GM12878 (cell line): ENCODE data around the gene PSMB9. TPM values are rescaled to one million over a fixed set of nuclear protein-coding genes. Genes with fewer than 3 reads are reported as not detected.

Experiments
- ATAC-seq: fragments of 200-7000 bp; cut with Tn5 transposase; 3 replicates; pipeline ENCODE4 v1.9.1; 2020; ENCODE audit warnings: mild to moderate bottlenecking, moderate library complexity
- BruUV-seq: library from RNA; stranded (reverse); fragments of 400-500 nt; replicated peaks from 2 replicates; lab custom pipeline; 2021; lab: Mats Ljungman, UMichigan
- CTCF ChIA-PET: fragments of 300-600 bp; sonication (Branson Sonifier 250); formaldehyde crosslinking; extraction: SDS; loops from one replicate; lab custom pipeline; 2021; ENCODE audit warnings: inconsistent platforms; lab: Yijun Ruan, JAX
- POLR2A ChIA-PET: fragments of 350-600 bp; formaldehyde crosslinking; extraction: SDS; loops from one replicate; lab custom pipeline; 2021; ENCODE audit warnings: inconsistent platforms; lab: Charles Lee
- RAD21 ChIA-PET: fragments of 300-600 bp; sonication (Branson Sonifier 250); formaldehyde crosslinking; loops from one replicate; lab custom pipeline; 2023; ENCODE audit warnings: antibody characterized with exemption; ENCODE audit not compliant: unreplicated experiment; lab: Charles Lee
- SMC1A ChIA-PET: fragments of 300-600 bp; sonication (Branson Sonifier 250); formaldehyde crosslinking; loops from one replicate; lab custom pipeline; 2023; ENCODE audit not compliant: unreplicated experiment, uncharacterized antibody; lab: Charles Lee
- DNase-seq: peaks from one replicate; pipeline ENCODE4 v3.0.0-alpha.2; 2011; ENCODE audit warnings: low read depth, low spot score
- FAIRE-seq: peaks from 3 replicates; lab custom pipeline; 2011; peaks lifted over from hg19 to GRCh38; lab: Jason Lieb, UNC
- H2AFZ ChIP-seq: 2 replicates; pipeline ENCODE4 v1.6.0; 2011; ENCODE audit warnings: low read depth, low read length, control low read depth; ENCODE audit not compliant: control insufficient read depth
- H3K27ac ChIP-seq: 2 replicates; pipeline ENCODE4 v1.5.1; 2011; ENCODE audit warnings: control low read depth; ENCODE audit not compliant: control insufficient read depth, insufficient read depth
- H3K27me3 ChIP-seq, 2 experiments: replicated peaks in 1 of 2; 2 replicates each; pipeline versions ENCODE4 v1.6.0 to v1.6.1; 2011; ENCODE audit warnings: low read length in 1 of 2; ENCODE audit not compliant: control insufficient read depth in 2 of 2, insufficient read depth in 2 of 2
- H3K36me3 ChIP-seq, 2 experiments: 2 replicates each; pipeline ENCODE4 v1.5.1; 2011; ENCODE audit warnings: low read length in 1 of 2; ENCODE audit not compliant: control insufficient read depth in 2 of 2, insufficient read depth in 2 of 2
- H3K4me1 ChIP-seq: 2 replicates; pipeline ENCODE4 v1.6.1; 2011; ENCODE audit warnings: mild to moderate bottlenecking, low read length, moderate library complexity, mixed read lengths; ENCODE audit not compliant: control insufficient read depth, insufficient read depth
- H3K4me2 ChIP-seq: 2 replicates; pipeline ENCODE4 v1.6.0; 2011; ENCODE audit warnings: control low read depth; ENCODE audit not compliant: control insufficient read depth, insufficient read depth
- H3K4me3 ChIP-seq: fragments of 200-600 bp; sonication (generic); 2 replicates; pipeline ENCODE4 v1.5.1; 2016
- H3K79me2 ChIP-seq: 2 replicates; pipeline ENCODE4 v1.6.0; 2011; ENCODE audit warnings: low read length; ENCODE audit not compliant: control insufficient read depth, insufficient read depth
- H3K9ac ChIP-seq: 2 replicates; pipeline ENCODE4 v1.8.0; 2011; ENCODE audit warnings: low read length, control low read depth, mixed read lengths; ENCODE audit not compliant: control insufficient read depth, insufficient read depth
- H3K9me3 ChIP-seq: replicated peaks from 3 replicates; pipeline ENCODE4 v1.5.1; 2011; ENCODE audit warnings: mild to moderate bottlenecking, low read length; ENCODE audit not compliant: control insufficient read depth, insufficient read depth
- H4K20me1 ChIP-seq: 2 replicates; pipeline ENCODE4 v1.6.0; 2011; ENCODE audit not compliant: control insufficient read depth, insufficient read depth
- FOS ChIP-seq: IDR thresholded peaks from 3 replicates; pipeline ENCODE4 v1.6.1; 2011; ENCODE audit warnings: borderline replicate concordance; ENCODE audit not compliant: insufficient read length; ENCODE audit errors: extremely low read depth
- MLLT1 ChIP-seq: fragments of 450-650 bp; IDR thresholded peaks from 2 replicates; pipeline ENCODE4 v1.6.1; 2016; ENCODE audit warnings: mild to moderate bottlenecking
- POLR2A ChIP-seq: IDR thresholded peaks from 2 replicates; pipeline ENCODE4 v1.6.1; 2011; ENCODE audit warnings: low read depth, mild to moderate bottlenecking, low read length
- WGBS: methylation state at CpG from one replicate; pipeline ENCODE4 v1.1.6; 2016; ENCODE audit warnings: low lambda C conversion rate; ENCODE audit not compliant: insufficient replicate concordance, insufficient coverage; ENCODE audit errors: missing lambda C conversion rate; 5-methylcytosine and 5-hydroxymethylcytosine counted together
- in situ Hi-C: fragments of 300-500 bp; cut with MboI; formaldehyde crosslinking; loops from 9 replicates; pipeline ENCODE4 v1.14.3; 2018; ENCODE audit warnings: mixed read lengths
- intact Hi-C: fragments of 100-400 bp; cut with micrococcal nuclease; formaldehyde crosslinking; loops from one replicate; pipeline ENCODE4 v1.14.2; 2022; ENCODE audit not compliant: unreplicated experiment
- polyA plus RNA-seq, 11 experiments: library from polyadenylated mRNA; depleted of rRNA in 4 of 11; unstranded in 6 of 11; stranded (reverse) in 5 of 11; fragments of >200 nt; fragmentation: Nextera tagmentation in 4 of 11; fragmentation: Illumina TruSeq in 1 of 11; extraction: Ambion mirVana in 4 of 11; extraction: Trizol in 1 of 11; gene quantifications; 1 replicate in 1 of 11; 2 replicates in 10 of 11; pipeline versions ENCODE4 v1.2.1 to v1.2.3, GENCODE V29; 2011 to 2016; ENCODE audit warnings: inconsistent platforms in 2 of 11, missing spikeins in 2 of 11, low read depth in 1 of 11
- total RNA-seq, 4 experiments: library from RNA; depleted of rRNA in 3 of 4; stranded (reverse); fragments of >200 nt in 3 of 4; fragmentation: Illumina TruSeq in 1 of 4; extraction: Trizol in 1 of 4; gene quantifications; 2 replicates each; pipeline versions ENCODE4 v1.2.1 to v1.2.3, GENCODE V29; 2013 to 2021

Gene PSMB9
- total and polyA plus RNA-seq, 10 of the 15 experiments (the other 5 are each of a cell fraction or from before 2014, with no cell fraction given) = 167 to 517 (median 275) TPM

GRCh38 chr6:32839356-32839755 is 14.6 kb upstream of the PSMB9 start:
- no peak overlapping the region for H3K9ac ChIP-seq
- H3K4me3 ChIP-seq = no peak overlapping the region
- peaks cover 60% of the 10 kb centered on the region for H3K79me2 ChIP-seq
- SMC1A ChIA-PET = interaction anchor here (1.0 to 6.8 kb wide), 28 partner anchors 8 to 169 kb away, joined by 3 to 226 read pairs (median 6); partner anchors contain the start of genes HLA-DMA, PSMB9 and TAP1
- no peak overlapping the region for H3K27ac ChIP-seq
- H3K4me2 ChIP-seq = no peak overlapping the region
- H2AFZ ChIP-seq = no peak overlapping the region
- FAIRE-seq (no peak), ATAC-seq (no peak)
- 83% methylated on average over 15 of the region's 15 CpGs for WGBS
- intact Hi-C loops = loop anchor here (2.0 kb wide), 1 partner anchor 105 kb away; no protein-coding TSS in a partner anchor
- no peak for TF ChIP-seq FOS
- no peak for TF ChIP-seq POLR2A
- TF ChIP-seq MLLT1 = 0 out of 2 replicates have a peak, but pooled peaks have one; percentile 32
- TF ChIP-seq, all 136 proteins: peak for 1
- BruUV-seq = no TSS peak
- in situ Hi-C loops = no loop called here
- Histone ChIP-seq H3K4me1 (peaks cover 53% of the 10 kb centered on the region), H3K36me3 (peaks cover 7 to 37% of the 10 kb centered on the region in 2 experiments), H3K9me3 (no peaks in the 10 kb centered on the region), H4K20me1 (no peaks in the 10 kb centered on the region), H3K27me3 (no peaks in the 10 kb centered on the region)
- RAD21 ChIA-PET = interaction anchor here (1.3 to 10.5 kb wide), 17 partner anchors 11 to 403 kb away, joined by 3 to 269 read pairs (median 11); partner anchors contain the start of genes HLA-DMA, HLA-DMB, PSMB9 and TAP1
- POLR2A ChIA-PET = interaction anchor here (0.6 to 10.5 kb wide), 17 partner anchors 17 to 393 kb away, joined by 3 to 357 read pairs (median 4); partner anchors contain the start of genes HLA-DMB, PSMB9 and TAP1
- CTCF ChIA-PET = interaction anchor here (0.7 to 10.7 kb wide), 34 partner anchors 11 to 426 kb away, joined by 3 to 311 read pairs (median 8); partner anchors contain the start of genes HLA-DMA, HLA-DMB, HLA-DOB and PSMB9
- no peak for DNase-seq
